Middle frontal gyrus (tissue), 1 donor: Measurements from ENCODE around the gene FSTL4.
"Not testable (repeated sequence)": the region's sequence is repeated elsewhere in the genome, so short reads cannot be mapped to it uniquely, and the experiment has no call there.

Experiments
- DNase-seq: peaks from one replicate; pipeline ENCODE4 v3.0.0-alpha.2; 2015; ENCODE audit warnings: low spot score; ENCODE audit errors: extremely low spot score

FSTL4 gene

DNA sequence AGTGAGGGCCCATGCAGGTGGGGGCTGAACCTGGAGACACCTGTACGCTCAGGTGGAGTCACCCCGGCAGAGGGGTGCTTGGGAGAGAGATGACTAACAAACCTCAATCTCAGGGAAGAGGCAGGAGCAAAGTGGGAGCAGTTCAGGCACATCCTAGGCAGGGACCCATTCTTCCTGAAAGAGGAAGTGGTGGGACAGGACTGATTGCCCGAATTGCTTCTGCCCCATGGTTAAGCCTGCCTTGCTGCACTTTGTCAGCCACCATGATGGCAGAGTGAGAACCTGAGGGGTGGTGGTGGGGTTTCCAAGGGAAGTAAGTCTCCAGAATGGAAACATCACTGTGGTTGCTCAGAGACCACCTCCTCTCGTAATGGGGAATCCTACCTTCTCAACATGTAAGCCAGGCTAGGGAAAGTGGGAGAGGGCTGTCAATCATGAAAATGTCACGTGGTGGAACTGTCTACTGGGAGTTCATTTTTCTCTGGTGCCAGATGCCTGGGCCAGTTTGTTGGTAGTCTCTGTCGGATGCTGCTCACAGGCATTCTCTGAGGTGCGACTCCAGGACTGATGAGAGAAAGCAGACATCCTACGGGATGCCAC, 410.2 kb downstream of the FSTL4 start:
- no peak for DNase-seq

DNA sequence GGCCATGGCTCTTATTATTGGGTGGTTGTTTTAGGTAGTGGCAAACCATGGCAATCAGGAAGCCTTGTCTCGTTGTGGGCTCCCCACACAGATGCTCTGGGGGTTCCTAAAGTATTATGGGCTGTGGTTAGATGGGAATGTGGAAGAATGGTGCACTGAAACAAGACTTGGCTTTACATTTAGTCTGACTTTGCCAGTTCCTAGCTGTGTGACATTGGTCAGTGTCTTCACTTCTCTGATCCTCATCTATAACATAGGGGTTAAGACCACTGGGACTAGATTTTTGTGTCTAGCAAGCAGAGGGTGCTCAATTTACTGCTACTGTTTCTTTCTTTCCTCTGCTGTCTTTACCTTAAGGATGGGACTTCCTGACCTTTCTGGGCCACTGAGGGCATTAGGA, 411.0 kb downstream of the FSTL4 start:
- DNase-seq: no peak

DNA sequence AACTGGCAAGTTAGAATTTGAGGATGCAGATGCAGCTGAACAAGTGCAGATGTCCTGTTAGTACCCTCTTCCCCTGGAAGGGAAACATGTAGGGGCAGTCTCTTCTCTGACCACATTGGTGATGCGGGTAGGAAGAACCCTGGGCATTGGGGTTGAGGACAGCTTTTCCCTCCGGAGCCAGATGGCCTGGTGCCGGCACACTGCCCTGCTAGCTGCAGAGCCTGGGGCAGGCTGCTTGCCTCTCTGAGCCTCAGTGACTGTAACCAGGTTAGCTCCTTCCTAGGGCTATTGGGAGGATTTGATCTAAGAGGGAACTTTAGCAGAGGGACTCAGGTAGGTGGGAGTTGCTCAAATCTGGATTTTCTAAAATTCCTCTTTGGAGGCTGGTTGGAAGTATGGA, 412.1 kb downstream of the FSTL4 start:
- no peak for DNase-seq

DNA sequence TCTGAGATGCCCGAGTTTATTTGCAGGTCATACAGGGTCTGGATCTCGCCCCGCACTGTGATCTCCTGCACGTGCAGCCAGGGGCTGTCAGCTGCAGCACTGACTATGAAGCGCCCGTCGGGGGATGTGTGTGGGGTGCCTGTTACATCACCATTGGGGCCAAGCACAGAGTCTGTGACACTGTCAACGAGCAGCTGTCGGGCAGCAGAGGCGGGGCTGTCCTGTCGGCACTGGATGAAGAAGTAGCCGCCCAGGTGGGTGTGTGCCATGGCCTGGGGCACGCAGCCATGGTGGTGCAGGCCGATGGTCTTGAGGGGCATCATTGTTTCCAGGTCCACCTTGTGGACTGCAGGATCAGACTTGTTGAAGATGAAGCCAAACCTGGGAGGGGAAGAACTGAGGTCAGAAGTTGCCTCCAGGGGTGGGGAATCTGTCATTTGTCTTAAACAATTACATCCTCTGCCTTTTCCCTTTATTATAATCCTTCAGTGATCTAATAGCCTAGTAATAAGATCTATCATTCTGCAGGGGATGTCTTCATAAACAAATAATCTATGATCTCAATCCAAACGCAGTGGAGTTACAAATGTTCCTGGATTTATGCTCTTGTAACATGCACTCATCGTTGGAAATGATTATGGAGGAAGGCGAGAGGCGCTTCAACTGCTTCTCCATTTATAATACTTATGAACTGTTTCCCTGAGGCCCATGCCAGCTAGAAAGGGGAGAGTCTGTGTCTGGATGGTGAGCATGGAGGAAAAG, 412.7 kb downstream of the FSTL4 start:
- DNase-seq: no peak

DNA sequence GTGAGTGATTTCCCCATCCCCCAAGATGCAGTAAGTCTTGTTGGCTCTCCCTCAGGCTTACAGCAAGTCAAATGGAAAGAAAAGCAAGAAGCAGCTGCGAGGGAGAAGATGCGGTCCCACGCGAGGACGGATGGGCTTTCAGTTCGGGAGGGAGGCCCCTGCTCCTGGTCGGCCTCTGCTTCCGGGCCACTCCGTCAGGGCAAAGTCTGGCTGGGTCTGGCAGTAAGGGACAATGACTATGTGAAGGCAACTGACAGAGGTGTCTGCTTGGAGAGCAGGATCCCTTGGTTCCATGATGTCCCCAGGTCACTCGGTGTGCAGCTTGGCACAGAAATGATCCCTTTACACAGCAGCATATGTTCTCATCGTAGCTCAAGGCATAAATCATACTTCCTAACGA, 413.8 kb downstream of the FSTL4 start:
- DNase-seq: no peak

DNA sequence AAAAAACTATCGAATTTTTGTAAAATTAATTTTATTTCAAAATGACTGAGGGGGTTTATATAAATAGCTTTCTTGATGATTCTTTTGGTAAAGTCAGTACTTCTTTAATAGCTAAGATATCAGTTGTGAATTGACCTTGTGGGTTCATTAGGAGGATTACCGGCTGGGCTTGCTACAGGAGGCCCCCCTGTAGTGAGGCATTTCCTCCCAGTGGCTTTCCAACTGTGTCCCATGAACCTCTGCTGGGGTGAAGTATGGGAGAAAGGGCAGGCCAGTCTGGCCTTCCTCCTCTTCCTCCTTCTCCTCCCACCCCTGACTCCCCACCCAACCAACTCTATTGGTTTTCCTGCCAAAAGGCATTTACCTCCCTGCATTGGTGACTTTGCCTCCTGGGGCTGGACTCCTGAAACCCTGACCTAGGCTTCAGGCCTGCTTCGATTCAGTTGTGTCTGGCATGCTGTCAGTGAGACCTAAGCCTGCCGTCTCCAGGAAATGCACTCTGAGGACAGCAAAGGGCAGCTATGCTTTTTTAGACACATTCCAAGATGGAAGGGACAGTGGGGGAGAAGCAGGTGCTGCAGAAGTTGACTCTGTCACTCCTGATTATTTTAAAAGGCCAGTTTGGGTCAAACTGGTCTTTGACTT, 415.8 kb downstream of the FSTL4 start:
- no peak for DNase-seq

DNA sequence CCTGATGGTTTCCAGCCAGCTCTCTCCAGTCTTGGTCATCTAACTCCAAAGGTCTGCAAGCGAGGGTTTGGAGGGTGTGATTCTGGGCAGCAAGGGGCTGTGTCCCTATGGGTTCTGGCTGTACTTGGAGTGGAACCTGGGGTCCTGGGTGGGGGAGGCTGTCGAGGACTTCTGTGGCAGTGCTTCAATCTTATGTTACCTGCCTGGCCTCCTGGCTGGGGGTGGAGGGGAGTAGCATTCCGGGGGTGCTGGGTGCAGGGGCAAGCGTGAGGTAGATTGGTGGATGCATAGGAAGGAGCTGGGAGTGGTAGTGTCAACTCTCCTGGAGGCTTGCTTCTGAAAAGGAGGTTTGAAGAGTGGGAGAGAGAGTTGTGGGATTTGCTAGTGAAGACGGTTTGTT, 417.1 kb downstream of the FSTL4 start:
- no peak for DNase-seq

DNA sequence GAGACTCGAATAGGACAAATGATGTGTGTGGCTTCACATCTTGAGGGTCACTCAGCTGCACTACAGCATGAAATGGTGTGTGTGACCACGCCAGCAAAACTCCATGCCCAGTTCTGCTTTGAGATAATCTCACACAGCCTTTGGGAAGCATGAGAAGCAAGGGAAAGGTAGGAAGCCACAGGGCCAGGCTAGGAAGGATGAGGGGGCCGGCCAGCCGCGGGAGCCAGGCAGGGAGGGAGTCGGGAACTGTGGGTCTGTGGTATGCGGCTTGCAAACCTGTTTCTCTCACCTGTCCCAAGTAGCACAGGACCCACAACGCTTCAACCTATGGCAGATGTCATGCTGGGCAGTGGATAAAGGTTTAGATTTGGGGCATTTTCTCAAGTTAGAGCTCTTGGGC, 418.5 kb downstream of the FSTL4 start:
- no peak for DNase-seq

DNA sequence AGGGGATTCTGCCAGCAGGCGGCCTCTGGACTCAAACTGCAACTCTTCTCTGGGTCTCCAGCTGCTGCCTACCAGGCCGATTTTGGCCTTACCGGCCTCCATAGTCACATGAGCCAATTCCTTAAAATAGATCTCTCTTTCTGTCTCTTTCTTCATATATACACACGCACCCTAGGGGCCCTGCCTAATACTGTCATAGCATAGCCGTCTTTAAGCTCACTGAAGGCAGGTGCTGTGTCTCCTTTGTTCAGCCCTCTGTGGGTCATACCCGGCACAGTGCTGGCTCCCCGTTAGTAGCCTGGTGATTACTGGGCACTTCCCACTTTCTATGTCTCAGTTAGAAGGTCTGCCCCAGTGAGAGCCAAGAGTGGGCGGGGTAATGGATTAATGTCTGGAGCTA, 419.6 kb downstream of the FSTL4 start:
- DNase-seq: no peak

DNA sequence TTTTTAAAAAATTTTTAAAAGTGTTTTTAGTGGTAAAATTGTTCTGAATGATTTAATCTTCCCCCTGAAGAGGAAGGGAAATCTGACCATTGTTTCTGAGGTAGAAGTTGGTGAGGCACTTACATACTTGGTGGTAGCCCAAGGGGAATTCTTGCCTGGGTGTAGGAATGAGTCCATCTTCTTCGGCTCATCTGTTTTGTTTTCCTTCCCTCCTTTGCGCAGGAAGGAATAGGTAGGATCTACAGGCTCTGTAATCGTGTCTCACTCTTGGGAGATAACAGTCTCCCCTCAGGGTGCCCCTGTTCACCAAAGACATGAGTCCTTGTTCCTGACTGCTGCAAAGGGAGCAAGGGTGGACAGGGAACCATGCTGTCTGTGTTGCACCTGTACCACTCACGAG, 422.5 kb downstream of the FSTL4 start:
- DNase-seq: no peak

DNA sequence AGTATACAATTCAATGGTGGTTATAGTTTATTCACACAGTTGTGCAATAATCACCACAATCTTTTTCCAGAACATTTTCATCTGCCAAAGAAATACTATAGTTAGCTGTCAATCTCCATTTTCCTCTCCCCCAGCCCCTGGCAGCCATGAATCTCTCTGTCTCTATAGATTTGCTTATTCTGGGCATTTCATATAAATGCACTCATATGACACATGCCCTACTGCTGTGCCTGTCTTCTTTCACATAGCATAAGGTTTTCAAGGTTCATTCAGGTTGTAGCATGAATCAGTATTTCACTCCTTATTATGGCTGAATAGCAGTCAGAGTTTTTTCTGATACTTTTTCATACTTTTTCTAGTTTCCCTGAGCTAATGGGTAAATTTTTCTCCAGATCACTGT, 432.9 kb downstream of the FSTL4 start:
- DNase-seq: no peak

DNA sequence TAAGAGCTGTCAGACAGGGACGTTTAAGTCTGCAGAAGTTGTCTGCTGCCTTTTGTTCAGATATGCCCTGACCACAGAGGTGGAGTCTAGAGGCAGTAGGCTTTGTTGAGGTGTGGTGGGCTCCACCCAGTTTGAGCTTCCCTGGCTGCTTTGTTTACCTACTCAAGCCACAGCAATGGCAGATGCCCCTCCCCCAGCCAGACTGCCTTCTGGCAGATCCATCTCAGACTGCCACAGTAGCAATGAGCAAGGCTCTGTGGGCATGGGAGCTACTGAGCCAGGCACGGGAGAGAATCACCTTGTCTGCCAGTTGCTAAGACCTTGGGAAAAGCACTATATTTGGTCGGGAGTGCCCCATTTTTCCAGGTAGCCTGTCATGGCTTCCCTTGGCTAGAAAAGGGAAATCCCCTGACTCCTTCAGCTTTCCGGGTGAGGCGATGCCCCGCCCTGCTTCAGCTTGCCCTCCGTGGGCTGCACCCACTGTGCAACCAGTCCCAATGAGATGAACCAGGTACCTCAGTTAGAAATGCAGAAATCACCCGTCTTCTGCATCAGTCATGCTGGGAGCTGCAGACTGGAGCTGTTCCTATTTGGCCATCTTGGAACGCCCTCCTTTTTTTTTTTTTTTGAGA, 441.5 kb downstream of the FSTL4 start:
- not testable (repeated sequence) for DNase-seq

DNA sequence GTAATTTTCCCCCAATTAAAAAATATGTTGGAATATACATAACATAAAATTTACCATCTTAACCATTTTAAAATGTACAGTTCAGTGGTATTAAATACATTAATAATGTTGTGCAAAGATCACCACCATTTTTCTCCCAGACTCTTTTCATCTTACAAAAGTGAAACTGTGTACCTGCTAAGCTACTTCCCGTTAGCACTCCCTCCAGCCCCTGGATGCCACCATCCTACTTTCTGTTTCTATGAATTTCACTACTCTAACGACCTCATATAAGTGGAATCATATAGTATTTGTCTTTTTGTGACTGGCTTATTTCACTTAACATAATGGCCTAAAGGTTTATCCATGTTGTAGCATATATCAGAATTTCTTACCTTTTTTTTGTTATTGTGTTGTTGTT, 447.6 kb downstream of the FSTL4 start:
- no peak for DNase-seq

DNA sequence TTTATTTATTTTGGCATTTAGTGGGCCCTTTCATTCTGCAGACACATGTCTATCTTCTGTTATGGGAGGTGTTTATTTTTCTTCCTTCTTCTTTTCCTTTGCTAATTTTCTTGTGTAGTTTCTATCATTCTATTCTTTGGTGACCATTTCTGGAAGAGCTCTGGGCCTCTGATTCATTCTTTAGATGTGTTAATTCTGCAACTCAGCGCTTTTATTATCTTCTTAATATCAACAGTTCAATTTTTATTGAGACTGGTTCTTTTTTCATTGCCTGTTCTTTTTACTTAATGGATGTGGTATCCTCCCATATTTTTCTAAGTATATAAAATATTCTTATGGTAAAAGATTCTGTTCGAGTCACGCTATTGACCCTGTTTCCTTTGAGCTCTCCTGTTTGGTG, 448.5 kb downstream of the FSTL4 start:
- DNase-seq: no peak

DNA sequence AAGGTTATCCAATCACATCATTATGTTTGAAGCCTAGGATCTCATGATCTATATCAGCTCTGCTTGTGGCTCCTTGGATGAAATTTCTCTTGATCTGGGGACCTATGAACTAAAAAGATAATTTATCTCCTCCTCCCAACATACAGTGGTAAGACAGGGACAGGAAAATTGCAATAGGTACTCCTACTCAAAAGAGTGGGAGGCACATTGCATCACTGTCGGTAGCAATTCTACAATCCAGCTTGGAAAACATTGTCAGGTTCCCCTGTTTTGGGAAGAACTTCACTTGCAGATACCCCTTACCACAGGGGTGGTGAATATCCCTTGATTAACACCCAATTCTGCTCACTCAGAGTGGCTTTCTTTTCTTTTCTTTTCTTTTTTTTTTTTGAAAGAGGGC, 452.8 kb downstream of the FSTL4 start:
- no peak for DNase-seq

DNA sequence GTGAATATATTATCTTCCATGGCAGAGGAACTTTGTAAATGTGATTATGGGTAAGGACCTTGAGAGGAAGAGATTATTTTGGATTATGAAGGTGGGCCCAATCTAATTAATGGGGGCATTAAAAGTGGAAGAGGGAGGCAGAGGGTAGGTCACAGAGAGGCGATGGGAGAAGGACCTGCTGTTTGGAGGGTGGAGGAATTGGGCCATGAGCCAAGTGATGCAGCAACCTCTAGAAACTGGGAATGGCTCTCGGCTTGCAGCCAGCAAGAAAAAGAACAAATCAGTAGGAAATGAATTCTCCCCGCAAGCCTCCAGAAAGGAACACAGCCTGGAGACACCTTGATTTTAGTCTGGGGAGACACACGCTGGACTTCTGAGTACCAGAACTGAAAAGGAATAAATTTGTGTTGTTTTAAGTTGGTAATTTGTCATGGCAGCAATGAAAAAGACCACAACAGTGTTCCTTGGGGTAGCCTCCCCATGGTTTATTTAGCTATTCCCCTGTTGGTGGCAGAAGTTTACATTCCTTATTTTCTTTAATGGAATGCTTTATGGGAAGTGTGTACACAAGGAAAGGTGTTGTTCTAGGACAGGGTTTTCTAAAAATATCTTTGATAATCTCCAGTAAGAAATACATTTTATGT, 456.9 kb downstream of the FSTL4 start:
- no peak for DNase-seq

DNA sequence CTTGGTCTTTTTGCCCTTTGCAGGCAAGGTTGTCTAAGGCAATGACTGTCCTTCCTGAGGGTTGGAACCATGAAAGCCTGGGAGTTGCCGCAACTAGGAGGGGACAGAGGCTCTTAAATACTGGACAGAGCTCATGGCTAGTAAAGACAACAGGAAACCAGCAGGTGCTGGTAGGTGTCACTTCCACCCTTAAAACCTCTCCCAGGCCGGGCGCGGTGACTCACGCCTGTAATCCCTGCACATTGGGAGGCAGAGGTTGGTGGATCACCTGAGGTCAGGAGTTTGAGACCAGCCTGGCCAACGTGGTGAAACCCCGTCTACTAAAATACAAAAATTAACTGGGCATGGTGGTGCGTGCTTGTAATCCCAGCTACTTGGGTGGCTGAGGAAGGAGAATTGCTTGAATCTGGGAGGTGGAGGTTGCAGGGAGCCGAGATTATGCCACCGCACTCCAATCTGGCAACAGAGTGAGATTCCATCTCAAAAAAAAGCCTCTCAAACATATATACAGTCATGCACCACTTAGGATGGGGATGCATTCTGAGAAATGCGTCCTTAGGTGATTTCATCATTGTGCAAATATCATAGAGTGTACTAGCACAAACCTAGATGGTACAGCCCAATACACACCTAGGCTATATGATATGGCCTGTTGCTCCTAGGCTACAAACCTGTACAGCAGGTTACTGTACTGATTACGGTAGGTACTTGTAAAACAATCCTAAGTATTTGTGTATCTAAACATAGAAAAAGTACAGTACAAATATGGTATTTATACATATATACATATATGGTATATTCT, 457.9 kb downstream of the FSTL4 start:
- no peak for DNase-seq

DNA sequence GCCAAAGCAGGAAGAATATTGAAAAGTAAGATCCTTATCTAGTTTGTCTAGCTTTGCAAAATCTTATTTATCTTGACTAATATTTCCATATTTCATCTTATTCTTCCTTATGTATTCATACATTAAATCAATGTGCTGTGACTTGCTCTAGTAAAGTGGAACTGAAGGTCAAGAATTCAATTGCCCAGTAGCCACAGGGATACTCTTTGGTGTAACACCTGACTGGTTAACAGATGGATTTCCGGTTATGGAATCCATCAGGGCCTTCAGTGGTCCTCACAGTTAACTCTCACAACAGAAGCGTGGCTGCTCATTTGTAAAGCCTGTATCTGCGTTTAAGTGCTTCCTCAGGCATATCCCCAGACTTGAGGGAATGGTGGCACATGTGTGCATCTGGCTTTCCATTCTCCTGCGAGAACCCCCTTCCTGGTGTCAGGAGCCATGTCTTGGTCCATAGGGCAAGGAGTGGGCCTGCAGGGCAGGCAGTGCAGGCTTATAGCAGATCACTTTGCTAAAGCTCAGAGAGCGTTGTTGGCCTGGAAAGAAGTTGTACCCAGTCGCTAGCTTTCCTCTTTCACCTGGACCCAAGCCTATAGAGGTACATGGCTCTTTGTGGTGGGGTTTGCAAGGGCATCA, 461.3 kb downstream of the FSTL4 start:
- no peak for DNase-seq

DNA sequence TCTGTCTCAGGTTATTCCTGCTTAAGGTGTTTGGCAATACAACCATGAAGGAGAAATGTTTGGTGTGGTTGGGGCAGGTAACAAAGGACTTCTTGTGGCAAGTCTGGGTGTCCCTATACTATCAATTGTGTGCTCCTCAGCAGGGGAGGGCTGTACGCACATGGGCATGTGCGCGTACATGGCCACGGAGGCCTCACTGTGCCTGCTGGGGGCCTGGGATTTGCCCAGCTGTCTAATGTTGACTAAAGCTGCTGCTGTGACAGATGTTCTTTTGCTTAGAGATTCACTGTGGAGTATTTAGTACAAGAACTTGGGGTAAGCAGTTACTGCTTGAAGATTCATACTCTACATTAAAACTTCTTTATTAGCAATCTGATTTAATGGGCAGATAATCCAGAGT, 463.0 kb downstream of the FSTL4 start:
- DNase-seq: no peak

DNA sequence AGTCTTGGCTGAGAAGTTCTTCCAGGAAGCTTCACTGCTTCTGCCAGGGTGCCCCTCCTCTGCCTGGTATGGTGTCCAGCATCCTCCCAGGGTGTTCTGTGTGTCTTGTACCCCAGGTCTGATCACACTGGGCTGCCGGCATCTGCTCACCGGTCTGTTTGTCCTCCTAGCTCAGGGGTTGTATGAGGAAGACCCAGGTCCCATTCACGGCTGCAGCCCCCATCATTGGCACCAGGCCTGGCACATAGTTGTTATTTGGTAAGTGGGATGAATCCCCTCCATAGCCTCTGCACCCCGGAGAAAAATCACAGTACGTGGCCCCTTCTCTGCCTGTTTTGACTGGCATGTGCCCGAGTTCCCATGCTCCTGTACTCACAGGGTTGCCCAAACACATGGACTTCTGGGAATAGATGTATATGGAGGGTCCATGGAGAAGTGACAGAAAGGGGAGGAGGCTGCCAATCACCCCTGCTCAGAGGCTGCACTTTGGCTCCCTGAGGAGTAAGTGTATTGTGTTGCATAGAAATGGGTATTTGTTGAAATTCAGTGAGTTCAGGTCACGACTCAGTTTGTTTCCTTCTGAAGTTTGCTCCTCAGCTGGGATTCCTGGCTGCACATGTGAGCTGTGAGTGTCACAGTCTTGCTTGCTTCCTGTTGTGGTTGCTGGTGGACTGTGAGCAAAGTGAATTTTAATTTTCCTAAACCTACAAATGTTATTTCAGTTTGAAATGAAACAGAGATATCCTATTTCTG, 464.4 kb downstream of the FSTL4 start:
- DNase-seq: no peak
